ENCODE results near the gene CLRN1. TPM values are rescaled to one million over a fixed set of nuclear protein-coding genes. Genes with fewer than 3 reads are reported as not detected.

The CLRN1 gene
- total RNA-seq, 3 donors from 2014 or later (not counting 1 experiment from before 2014, with no cell fraction given), result not detected

DNA sequence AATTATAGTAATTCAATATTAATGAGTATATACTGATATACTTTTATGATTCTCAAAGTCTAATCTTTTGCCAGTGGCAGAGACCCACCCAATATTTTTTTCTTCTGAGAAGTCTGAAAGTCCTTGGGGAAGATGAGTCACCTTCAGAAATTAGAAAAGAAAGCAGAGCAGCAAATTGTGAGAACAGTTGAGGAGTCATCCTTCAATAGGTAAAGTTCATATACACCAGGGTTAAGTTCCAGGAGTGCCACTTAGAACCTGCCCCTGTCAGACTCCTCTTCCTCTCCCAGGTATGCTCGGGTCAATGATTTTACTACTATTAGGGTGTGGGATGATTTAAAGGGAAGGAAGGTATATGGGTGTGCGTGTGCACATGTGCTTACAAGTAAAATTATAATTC, 7.1 kb downstream of the CLRN1 start:
- Histone ChIP-seq H3K4me3 (ENCODE audit: low read length) (no peak overlapping the region), H3K27ac (ENCODE audit: low read length) (no peak overlapping the region), H3K27me3 (ENCODE audit: control insufficient read depth, insufficient read depth, low read length) (no peaks in the 10 kb centered on the region), H3K9me3 (ENCODE audit: control insufficient read depth, insufficient read depth, low read length) (no peaks in the 10 kb centered on the region), H3K4me1 (ENCODE audit: control insufficient read depth, insufficient read depth, low read length) (no peaks in the 10 kb centered on the region), H3K36me3 (ENCODE audit: control insufficient read depth, insufficient read depth, low read length) (no peaks in the 10 kb centered on the region)
- H3K27me3 Mint-ChIP-seq (ENCODE audit: low read depth in 2 of 2), result peaks cover 0 to 12% of the 10 kb centered on the region in 2 donors
- no peak overlapping the region for H3K27ac Mint-ChIP-seq
- no peaks in the 10 kb centered on the region for H3K36me3 Mint-ChIP-seq
- no peaks in the 10 kb centered on the region for H3K4me1 Mint-ChIP-seq
- H3K9me3 Mint-ChIP-seq, result no peaks in the 10 kb centered on the region
- no peak for DNase-seq
- TF ChIP-seq, protein P1, sequence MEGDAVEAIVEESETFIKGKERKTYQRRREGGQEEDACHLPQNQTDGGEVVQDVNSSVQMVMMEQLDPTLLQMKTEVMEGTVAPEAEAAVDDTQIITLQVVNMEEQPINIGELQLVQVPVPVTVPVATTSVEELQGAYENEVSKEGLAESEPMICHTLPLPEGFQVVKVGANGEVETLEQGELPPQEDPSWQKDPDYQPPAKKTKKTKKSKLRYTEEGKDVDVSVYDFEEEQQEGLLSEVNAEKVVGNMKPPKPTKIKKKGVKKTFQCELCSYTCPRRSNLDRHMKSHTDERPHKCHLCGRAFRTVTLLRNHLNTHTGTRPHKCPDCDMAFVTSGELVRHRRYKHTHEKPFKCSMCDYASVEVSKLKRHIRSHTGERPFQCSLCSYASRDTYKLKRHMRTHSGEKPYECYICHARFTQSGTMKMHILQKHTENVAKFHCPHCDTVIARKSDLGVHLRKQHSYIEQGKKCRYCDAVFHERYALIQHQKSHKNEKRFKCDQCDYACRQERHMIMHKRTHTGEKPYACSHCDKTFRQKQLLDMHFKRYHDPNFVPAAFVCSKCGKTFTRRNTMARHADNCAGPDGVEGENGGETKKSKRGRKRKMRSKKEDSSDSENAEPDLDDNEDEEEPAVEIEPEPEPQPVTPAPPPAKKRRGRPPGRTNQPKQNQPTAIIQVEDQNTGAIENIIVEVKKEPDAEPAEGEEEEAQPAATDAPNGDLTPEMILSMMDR (IDR thresholded peaks at IDR 0.05), result no peak
- H3K4me3 Mint-ChIP-seq, result no peak overlapping the region
- no peak for ATAC-seq
- WGBS (ENCODE audit: insufficient coverage), result 100% methylated on average over 1 of the region's 2 CpGs
- intact Hi-C loops (cut with micrococcal nuclease), result no loop called here

DNA sequence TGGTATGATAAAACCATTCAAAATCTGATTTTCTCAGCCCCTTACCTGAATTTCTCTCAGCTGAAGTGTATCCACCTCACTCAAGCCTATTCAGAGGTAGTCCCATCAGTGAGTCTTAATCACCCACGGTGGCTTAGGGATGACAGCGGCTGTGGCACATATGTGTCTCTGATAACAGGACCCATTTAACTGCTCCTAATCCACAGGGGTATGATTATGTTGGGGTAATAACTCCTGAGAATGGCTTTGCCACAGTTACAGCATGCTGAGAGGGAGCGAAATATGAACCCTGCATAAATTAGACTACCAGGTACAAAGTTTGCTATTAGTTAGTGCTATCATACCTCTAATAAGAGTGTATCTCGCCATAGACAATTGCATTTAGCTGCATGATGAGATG, 10.6 kb downstream of the CLRN1 start:
- no peaks in the 10 kb centered on the region for H3K27me3 ChIP-seq (ENCODE audit: control insufficient read depth, insufficient read depth, low read length)
- ATAC-seq (no peak), DNase-seq (no peak)
- H3K9me3 Mint-ChIP-seq, result no peaks in the 10 kb centered on the region
- H3K9me3 ChIP-seq (ENCODE audit: control insufficient read depth, insufficient read depth, low read length), result no peaks in the 10 kb centered on the region
- no peaks in the 10 kb centered on the region for H3K4me1 ChIP-seq (ENCODE audit: control insufficient read depth, insufficient read depth, low read length)
- intact Hi-C loops (cut with micrococcal nuclease), result no loop called here
- no peaks in the 10 kb centered on the region for H3K36me3 ChIP-seq (ENCODE audit: control insufficient read depth, insufficient read depth, low read length)
- TF ChIP-seq, protein P1 (IDR thresholded peaks at IDR 0.05), result no peak
- no peaks in the 10 kb centered on the region for H3K36me3 Mint-ChIP-seq
- peaks cover 6 to 12% of the 10 kb centered on the region in 2 donors for H3K27me3 Mint-ChIP-seq (ENCODE audit: low read depth in 2 of 2)
- no peak overlapping the region for H3K4me3 ChIP-seq (ENCODE audit: low read length)
- no peak overlapping the region for H3K27ac Mint-ChIP-seq
- 94% methylated on average over 3 of the region's 4 CpGs for WGBS (ENCODE audit: insufficient coverage)
- H3K27ac ChIP-seq (ENCODE audit: low read length), result no peak overlapping the region
- H3K4me1 Mint-ChIP-seq, result no peaks in the 10 kb centered on the region
- no peak overlapping the region for H3K4me3 Mint-ChIP-seq

DNA sequence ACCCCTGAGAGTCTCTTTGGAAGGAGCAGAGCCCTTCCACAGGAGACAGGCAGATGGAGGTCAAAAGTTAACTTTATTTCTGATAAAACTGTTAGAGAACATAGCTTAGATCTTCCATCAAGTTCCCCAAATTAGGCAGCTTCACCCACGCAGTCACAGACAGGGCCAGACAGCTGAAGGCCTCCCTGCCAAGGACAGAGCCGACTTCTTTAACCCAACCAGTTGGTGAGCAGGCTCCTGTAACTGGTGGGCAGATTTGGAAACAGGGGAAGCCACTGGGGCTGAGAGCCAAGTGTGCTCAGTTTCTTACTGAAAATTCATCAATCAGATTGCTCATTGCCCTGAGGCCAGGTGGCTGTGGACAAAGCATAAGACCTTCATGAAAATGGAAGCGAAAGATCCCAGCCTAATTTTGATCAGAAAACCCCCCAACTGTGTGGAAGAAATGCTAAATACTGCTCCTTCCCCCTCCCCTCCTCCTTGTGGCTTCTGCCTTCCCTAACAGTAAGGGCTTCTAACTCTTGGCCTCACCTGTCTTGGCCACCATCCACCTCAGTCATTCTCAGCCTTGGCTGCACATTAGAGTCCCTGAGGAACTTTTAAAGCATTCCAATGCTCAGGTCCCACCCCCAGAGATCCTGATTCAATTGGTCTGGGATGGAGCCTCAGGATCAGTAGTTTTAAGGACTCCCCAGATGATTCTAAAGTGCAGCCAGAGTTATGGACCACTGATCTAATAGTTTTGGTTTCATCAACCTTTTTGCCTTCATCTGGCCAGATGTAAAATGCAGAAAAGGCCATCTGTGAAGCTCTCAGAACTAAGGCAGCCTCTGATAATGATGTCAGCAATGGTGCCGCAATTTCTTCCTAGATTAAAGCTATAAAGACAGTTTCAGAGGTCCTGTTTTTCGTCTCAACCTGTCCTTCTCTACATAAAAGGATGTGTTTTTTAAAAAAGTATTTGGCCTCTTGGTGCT, 11.5 kb downstream of the CLRN1 start:
- ATAC-seq (no peak), DNase-seq (no peak)
- intact Hi-C loops (cut with micrococcal nuclease), result no loop called here
- Mint-ChIP-seq H3K4me1 (no peaks in the 10 kb centered on the region), H3K9me3 (no peaks in the 10 kb centered on the region), H3K4me3 (no peak overlapping the region), H3K27ac (no peak overlapping the region), H3K27me3 (ENCODE audit: low read depth in 2 of 2) (peaks cover 9 to 12% of the 10 kb centered on the region in 2 donors), H3K36me3 (no peaks in the 10 kb centered on the region)
- Histone ChIP-seq H3K4me3 (ENCODE audit: low read length) (no peak overlapping the region), H3K9me3 (ENCODE audit: control insufficient read depth, insufficient read depth, low read length) (no peaks in the 10 kb centered on the region), H3K36me3 (ENCODE audit: control insufficient read depth, insufficient read depth, low read length) (no peaks in the 10 kb centered on the region), H3K27me3 (ENCODE audit: control insufficient read depth, insufficient read depth, low read length) (no peaks in the 10 kb centered on the region), H3K27ac (ENCODE audit: low read length) (no peak overlapping the region), H3K4me1 (ENCODE audit: control insufficient read depth, insufficient read depth, low read length) (no peaks in the 10 kb centered on the region)
- TF ChIP-seq, protein P1 (IDR thresholded peaks at IDR 0.05), result no peak
- WGBS (ENCODE audit: insufficient coverage), result 84% methylated on average over 4 of the region's 5 CpGs
